WI38 (cell line): ENCODE measurements around the gene DDX42.
"Not testable (repeated sequence)": the region's sequence is repeated elsewhere in the genome, so short reads cannot be mapped to it uniquely, and the experiment has no call there.

Experiments used
- H3K4me3 ChIP-seq: 2 replicates; pipeline ENCODE4 v1.5.1; 2011; ENCODE audit warnings: low read depth, mild to moderate bottlenecking, control low read depth, low read length
- CTCF ChIP-seq: IDR thresholded peaks from 2 replicates; pipeline ENCODE4 v1.5.1; 2012; ENCODE audit warnings: low read depth, mild to moderate bottlenecking, control low read depth, low read length

Gene DDX42

GRCh38 chr17:63847525-63848249, 73.7 kb downstream of the DDX42 start:
- no peak for TF ChIP-seq CTCF
- no peak overlapping the region for H3K4me3 ChIP-seq

- peak; percentile 18; the same call in 1 of the 2 replicates for TF ChIP-seq CTCF
- no peak overlapping the region for H3K4me3 ChIP-seq
Observed at GRCh38 chr17:63848834-63849689, 75.1 kb downstream of the DDX42 start.

GRCh38 chr17:63850401-63850800, 76.4 kb downstream of the DDX42 start:
- no peak for TF ChIP-seq CTCF
- H3K4me3 ChIP-seq, result no peak overlapping the region

- no peak for TF ChIP-seq CTCF
- H3K4me3 ChIP-seq, result no peak overlapping the region
Observed at GRCh38 chr17:63853260-63853659, 79.3 kb downstream of the DDX42 start.

- TF ChIP-seq CTCF, result no peak
- no peak overlapping the region for H3K4me3 ChIP-seq
Observed at GRCh38 chr17:63854709-63855108, 80.7 kb downstream of the DDX42 start.

- TF ChIP-seq CTCF, result no peak
- no peak overlapping the region for H3K4me3 ChIP-seq
Observed at GRCh38 chr17:63855185-63855584, 81.2 kb downstream of the DDX42 start.

GRCh38 chr17:63856425-63856824, 82.5 kb downstream of the DDX42 start:
- H3K4me3 ChIP-seq, result not testable (repeated sequence)
